HG03175 (cell line): ENCODE data around the gene BMP6.

Experiments used
- ATAC-seq: cut with Tn5 transposase; IDR thresholded peaks from one replicate; pipeline ENCODE4 v1.9.1; 2021; ENCODE audit warnings: mild to moderate bottlenecking, moderate library complexity; ENCODE audit not compliant: unreplicated experiment

BMP6 gene

GRCh38 chr6:7747016-7747415 lies 21.1 kb downstream of the BMP6 start:
- ATAC-seq = no peak

- ATAC-seq = no peak
These were observed 21.5 kb downstream of the BMP6 start for GRCh38 chr6:7747433-7747832.

- ATAC-seq = no peak
These were observed 22.1 kb downstream of the BMP6 start for GRCh38 chr6:7747901-7748504.

- no peak for ATAC-seq
These were observed 23.6 kb downstream of the BMP6 start for GRCh38 chr6:7749478-7749877.

- no peak for ATAC-seq
These were observed 24.3 kb downstream of the BMP6 start for GRCh38 chr6:7750197-7750596.

GRCh38 chr6:7758456-7758855 lies 32.6 kb downstream of the BMP6 start:
- no peak for ATAC-seq

- no peak for ATAC-seq
These were observed 33.4 kb downstream of the BMP6 start for GRCh38 chr6:7759320-7759719.

GRCh38 chr6:7761051-7761450 lies 35.2 kb downstream of the BMP6 start:
- no peak for ATAC-seq

GRCh38 chr6:7762760-7763159 lies 36.9 kb downstream of the BMP6 start:
- no peak for ATAC-seq

- no peak for ATAC-seq
These were observed 38.0 kb downstream of the BMP6 start for GRCh38 chr6:7763881-7764280.

GRCh38 chr6:7765575-7766325 lies 39.9 kb downstream of the BMP6 start:
- ATAC-seq = no peak

- ATAC-seq = no peak
These were observed 43.8 kb downstream of the BMP6 start for GRCh38 chr6:7769702-7770101.

- ATAC-seq = no peak
These were observed 44.2 kb downstream of the BMP6 start for GRCh38 chr6:7770111-7770510.

GRCh38 chr6:7770601-7771000 lies 44.7 kb downstream of the BMP6 start:
- ATAC-seq = no peak

GRCh38 chr6:7773322-7773721 lies 47.4 kb downstream of the BMP6 start:
- no peak for ATAC-seq

- ATAC-seq = no peak
These were observed 48.0 kb downstream of the BMP6 start for GRCh38 chr6:7773914-7774313.

- ATAC-seq = no peak
These were observed 50.6 kb downstream of the BMP6 start for GRCh38 chr6:7776509-7776908.

GRCh38 chr6:7777074-7777473 lies 51.2 kb downstream of the BMP6 start:
- ATAC-seq = no peak

GRCh38 chr6:7781240-7781639 lies 55.3 kb downstream of the BMP6 start:
- no peak for ATAC-seq

- ATAC-seq = no peak
These were observed 58.3 kb downstream of the BMP6 start for GRCh38 chr6:7784248-7784647.

GRCh38 chr6:7784706-7785105 lies 58.8 kb downstream of the BMP6 start:
- no peak for ATAC-seq

GRCh38 chr6:7785243-7786035 lies 59.5 kb downstream of the BMP6 start:
- ATAC-seq = no peak
